ENCODE measurements around the gene THSD4.

- TF ChIP-seq CTCF (conservative IDR thresholded peaks at IDR 0.05; ENCODE audit: low read length) = no peak
- no peak for TF ChIP-seq EZH2phosphoT487 (IDR thresholded peaks at IDR 0.05; ENCODE audit: borderline replicate concordance, low read depth, low read length)
Measured at GRCh38 chr15:71109905-71110304, 5.4 kb upstream of the THSD4 start.
